ENCODE results near the gene TTYH1.
A peak's percentile ranks its signal among the peaks of the same experiment; 100 is the strongest.
"Not testable (repeated sequence)": the region's sequence is repeated elsewhere in the genome, so short reads cannot be mapped to it uniquely, and the experiment has no call there.

Gene TTYH1

DNA sequence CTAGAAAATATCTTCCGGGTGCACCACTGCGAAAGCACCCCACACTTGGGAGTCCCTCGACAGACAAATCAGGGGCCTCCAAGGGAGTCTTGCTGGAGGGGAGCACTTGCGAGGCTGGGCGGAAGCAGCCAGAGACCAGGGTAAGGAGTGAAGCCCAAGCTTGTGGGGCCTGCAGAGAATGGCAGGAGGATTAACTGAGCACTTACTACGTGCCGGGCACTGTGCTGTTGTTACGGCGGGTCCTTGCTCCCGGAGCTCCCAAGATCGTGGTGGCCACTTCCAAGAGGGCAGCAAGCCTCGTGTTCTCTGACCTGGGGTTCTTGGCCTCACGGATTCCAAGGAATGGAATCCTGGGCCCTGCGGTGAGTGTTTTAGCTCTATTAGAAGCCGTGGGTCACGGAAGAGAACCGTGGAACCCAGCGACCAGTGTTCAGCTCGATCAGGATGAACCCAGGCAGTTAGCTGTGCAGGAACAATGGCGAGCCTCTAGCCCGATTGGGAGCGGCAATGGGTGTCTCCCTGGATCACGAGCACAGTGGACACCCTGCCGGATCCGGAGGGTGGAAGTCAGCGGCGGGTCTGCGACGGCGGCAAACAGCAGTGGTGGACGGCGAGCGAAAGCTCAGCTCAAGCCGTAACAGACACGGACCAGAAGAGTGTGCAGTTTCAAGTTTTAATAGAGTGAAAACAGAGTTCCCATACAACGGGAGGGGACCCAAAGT is 9.6 kb downstream of the TTYH1 start:
- DNase-seq: no peak

DNA sequence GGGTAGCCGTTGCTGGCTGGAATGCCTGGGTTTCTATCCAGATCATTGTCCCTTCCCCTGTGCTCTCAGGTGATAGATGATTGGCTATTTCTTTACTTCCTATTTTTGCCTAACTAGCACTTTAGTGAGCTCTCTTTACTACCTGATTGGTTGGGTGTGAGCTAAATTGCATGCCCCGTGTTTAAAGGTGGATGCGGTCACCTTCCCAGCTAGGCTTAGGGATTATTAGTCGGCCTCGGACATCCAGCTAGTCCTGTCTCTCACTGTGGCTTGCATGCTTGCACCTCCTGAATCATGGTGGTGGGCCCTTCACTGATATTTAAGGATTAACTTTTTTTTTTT is 10.1 kb downstream of the TTYH1 start:
- DNase-seq: no peak

DNA sequence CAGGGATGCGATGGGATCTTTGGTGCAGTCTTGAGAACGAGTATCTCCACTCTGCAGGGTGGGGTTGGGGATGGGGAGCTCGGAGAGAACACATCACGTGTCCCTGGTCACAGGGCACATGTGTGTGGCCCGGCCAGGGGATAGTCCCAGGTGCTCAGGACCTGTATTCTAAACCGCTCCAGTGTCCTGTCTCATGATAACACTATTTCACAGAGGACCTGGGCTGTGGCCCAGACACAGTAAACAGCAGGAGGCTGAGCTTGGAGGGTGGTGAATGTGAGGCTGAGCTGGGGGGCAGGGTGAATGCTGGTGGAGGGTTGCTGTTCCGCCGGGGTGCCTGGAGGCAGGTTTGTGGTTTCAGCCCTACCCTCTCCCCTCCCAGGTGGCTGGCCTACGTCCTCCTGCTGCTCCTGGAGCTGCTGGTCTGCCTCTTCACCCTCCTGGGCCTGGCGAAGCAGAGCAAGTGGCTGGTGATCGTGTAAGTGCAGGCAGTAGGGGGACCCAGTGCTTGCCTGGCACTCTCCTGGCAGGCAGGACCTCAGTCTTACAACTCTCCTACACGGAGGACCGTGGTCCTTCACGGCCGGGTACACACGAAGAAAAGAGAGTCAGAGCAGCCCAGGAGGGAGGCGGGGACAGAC is 11.1 kb downstream of the TTYH1 start:
- no peak for DNase-seq

DNA sequence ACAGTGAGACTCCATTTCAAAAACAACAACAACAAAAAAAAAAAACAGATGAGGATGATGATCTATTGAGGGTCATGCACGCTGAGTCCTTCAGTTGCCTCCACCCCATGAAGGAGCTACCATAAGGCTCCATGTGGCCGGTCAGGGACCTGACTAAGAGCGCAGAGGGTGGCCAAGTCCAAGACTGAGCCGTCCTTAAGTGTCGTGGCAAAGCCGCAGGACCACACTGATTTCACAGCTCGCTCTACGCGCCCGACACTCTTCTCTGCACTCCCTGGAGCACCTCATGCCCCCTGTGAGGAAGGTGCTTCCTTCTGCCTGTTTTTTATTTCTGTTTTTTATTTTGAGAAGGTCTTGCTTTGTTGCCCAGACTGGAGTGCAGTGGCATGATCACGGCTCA is 12.3 kb downstream of the TTYH1 start:
- no peak for DNase-seq

DNA sequence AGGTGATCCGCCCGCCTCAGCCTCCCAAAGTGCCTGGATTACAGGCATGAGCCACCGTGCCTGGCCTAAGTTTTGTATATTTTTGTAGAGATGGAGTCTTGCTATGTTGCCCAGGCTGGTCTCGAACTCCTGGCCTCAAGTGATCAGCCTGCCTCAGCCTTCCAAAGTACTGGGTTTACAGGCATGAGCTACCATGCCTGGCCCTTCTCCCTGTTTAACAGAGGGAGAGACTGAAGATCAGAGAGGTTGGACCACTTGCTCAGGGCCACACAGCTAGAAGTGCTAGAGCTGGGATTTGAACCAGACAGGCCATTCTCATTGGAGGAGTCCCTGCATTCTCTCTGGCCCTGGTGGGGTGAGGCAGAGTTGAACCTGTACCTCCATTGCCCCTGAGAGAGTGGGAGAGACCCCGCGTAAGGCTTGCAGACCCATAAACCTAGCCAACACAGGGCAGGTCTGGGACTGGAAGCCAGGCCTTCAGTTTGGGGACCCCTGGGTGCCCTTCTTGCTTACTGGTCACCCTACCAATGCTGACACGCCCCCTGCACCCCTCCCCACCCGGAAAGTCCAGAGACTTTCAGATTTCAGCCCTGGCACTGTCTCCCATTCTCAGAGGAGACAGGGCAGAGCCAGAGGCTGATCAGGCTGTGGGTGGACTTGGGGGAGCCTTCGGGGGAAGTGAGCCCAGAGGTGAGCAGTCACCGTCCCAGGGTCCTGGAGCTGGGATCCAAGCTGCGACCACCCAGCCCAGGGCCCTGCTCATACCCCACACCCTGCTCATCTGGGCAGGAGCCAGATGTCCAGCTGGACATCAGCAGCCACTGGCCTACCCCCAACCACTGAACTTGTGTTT is 13.3 kb downstream of the TTYH1 start:
- no peak for DNase-seq

DNA sequence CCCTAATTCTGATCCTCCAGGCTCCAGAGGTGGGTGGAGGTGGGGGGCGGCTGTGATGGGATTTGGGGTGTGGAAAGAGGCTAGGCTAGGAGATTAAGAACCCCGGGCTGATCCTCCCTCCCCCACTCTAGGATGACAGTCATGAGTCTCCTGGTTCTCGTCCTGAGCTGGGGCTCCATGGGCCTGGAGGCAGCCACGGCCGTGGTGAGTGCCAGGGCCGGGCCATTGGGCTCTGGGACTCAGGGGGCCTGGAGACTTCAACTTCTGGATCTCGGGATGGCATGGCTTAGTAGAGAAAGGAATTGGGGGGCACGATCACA is 13.9 kb downstream of the TTYH1 start:
- no peak for DNase-seq

DNA sequence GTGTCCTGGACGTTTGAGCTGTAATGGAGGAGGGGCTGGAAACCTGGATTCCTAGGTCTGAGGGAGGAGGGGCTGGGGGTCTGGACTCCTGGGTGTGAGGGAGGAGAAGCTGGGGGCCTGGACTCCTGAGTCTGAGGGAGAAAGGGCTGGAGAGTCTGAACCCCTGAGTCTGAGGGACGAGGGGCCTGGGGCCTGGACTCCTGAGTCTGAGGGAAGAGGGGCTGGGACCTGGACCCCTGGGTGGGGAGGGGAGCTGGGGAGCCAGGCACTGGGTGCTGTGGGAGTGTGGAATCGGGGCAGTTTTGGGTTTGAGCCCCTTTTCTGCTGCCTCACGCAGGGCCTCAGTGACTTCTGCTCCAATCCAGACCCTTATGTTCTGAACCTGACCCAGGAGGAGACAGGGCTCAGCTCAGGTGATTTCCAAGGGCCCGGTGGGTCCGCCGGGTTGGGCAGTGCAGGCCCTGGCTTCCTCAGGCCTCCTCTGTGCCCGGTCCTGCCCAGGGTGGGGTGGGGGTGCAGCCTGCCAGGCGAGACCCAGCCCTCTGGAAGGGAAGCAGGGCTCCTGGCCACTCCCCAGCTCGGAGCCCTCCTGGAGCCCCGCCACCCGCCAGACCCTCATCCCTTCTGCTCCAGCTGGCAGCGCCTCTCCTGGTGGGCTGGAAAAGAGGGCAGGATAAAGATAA is 14.4 kb downstream of the TTYH1 start:
- no peak for DNase-seq

DNA sequence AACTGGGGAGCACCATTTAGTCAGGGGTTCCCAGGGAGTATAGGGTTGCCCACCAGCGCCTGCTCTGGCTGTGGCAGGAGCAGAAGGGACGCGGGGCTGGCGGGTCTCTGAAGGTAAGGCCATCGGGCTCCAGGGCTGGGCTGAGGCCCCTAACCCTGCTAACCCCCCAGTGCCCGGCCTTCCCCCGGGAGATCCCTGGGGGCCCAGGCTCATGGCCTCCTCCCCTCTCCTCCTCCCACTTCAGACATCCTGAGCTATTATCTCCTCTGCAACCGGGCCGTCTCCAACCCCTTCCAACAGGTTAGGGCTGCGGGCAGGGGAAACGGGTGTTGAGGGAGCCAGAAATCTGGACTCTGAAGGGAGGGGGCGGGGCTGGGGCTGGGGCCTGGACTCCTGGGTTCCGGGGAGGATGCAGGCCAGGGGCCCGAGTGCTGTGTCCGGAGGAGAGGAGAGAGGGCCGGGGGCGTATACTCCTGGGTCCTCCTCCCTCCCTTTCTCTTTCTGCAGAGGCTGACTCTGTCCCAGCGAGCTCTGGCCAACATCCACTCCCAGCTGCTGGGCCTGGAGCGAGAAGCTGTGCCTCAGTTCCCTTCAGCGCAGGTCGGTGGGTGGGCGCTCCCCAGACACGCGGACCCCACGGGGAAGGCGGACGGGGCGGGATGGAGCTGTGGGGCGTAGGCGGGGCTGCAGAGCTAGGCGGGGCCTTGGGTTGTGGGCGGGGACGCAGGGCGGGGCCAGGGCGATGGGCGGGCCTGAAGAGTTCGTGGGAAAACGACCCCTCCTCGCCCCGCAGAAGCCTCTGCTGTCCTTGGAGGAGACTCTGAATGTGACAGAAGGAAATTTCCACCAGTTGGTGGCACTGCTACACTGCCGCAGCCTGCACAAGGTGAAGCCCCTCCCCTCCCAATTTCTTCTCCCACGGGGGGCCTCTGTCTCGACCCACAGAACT is 15.3 kb downstream of the TTYH1 start:
- DNase-seq: peak; percentile 37

DNA sequence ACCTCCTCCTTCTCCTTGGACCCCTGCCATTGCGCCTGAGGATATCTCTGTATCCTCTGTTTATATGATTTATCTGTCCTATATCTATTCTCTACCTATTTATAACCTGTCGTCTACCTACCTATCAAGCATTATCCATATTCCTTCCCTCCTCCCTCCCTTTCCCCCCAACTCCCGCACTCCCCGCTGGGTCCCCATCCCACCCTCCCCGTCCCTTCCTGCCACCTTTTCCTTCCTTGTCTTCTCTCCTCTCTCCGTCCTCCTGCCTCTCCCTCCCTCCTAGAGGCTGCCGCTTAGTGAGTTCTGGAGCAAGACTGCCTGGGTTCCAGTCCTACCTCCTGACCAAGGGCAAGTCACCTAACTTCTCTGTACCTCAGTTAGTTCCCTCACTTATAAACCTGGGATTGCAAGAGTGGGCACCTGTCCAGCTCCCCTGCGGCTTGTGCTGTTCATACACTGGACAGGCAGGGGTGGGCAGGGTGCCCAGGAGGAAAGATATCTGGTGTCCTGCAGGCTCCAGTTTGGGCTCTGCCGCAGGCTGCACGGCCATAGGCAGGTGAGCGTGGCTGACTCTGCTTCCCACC is 16.1 kb downstream of the TTYH1 start:
- DNase-seq: peak; percentile 85

DNA sequence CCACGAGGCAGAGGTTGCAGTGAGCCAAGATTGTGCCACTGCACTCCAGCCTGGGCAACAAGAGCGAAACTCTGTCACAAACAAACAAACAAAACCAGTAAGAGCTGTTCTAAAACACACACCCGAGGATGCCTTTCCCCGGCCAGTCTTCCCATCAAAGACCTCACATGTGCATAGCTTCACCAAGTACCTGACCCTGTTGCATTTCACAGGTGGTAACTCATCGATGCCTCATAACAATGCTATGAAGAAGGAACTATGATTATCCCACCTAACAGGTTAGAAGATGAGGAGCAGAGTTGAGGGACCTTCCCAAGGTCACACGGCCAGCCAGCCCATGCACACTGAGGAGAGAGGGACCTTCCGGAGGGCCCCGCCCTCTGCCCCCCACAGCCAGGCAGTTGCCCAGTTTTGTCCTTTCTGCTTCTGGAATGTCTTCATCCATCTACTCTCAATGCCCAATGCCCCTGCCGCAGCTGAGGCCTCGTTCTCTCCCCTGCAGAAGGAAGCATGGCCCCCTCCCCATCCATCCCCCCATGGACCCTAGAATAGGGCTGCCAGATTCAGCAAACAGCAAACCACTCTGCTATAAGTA is 17.0 kb downstream of the TTYH1 start:
- DNase-seq: no peak

DNA sequence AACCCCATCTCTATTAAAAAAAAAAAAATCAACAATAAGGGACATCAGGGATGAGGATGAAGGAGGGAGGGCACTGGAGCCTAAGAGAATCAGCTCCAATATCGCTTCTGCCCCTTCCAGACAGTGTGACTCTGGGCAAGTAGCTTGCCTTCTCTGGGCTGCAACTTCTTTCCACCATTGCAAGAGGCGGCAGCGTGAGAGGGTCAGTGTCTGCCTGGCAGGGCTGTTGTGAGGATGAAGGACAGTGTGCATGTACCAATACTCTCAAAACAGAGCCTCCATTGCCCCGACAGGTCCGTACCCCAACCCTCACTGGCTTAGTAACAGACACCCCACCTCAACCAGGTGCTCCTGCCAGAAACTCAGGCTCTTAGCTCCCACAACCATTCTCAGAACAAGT is 18.4 kb downstream of the TTYH1 start:
- no peak for DNase-seq

DNA sequence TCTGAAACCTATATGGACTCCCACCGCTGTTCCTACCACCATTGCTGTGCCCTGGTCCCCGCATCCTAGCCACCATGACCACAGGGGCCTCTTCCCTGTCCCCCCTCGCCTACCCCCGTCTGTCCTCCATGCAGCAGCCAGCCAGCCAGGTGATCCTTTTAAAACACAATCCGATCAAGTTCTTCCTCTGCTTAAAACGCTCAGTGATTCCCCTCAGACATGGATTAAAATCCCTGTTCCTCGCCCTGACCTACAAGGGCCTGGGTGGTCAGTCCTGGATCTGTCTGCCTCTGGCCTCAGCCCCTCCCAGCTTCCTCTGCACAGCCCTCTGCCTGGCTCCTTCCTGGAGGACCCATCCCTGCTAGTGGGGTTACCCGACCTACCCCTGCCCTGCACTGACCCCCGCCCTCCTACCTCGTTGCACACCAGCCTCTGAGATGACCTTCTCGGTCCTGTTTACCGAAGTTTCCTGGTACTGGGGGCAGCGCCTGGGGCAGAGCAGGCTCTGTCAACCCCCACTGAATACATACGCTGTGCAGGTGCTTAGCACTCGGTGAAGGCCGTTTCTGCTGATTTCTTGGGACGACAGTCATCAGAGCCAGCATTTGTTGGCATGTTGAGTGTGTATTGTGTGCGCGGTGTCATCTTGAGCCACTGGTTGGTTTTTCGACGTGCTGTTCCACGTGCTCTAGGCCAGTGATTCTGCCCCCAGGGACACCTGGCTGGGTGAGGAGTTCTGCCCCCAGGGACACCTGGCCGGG is 19.0 kb downstream of the TTYH1 start:
- peak; percentile 18 for DNase-seq

DNA sequence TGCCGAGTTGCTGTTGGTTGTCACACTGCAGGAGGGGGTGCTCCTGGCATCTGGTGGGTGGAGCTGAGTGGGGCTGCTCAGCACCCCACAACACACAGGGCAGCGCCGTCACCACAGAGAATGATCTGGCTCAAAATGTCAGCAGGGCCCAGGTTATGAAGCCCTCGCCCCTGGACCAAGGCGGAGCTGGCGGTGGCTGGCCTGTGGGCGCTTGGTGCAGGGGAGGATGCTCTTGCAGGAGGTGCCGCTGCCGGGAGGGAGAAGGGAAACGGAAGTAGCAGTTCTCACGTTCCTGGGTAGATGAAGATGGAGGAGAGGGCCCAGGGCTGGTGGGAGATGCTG is 19.6 kb downstream of the TTYH1 start:
- no peak for DNase-seq

DNA sequence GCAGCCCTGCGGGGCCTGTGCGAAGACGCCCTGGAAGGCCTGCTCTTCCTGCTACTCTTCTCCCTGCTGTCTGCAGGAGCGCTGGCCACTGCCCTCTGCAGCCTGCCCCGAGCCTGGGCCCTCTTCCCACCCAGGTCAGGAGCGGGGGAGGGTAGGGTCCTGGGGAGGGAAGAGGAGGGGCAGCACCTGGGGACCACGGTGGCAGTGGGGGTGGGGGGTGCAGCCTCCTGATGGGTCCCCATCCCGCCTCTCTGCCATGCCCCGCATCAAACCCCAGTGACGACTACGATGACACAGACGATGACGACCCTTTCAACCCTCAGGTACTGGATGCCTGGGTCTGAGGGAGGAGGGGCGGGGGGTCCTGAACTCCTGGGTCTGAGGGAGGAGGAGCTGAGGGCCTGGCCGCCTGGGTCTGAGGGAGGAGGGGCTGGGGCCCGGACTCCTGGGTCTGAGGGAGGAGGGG is 20.3 kb downstream of the TTYH1 start:
- no peak for DNase-seq

DNA sequence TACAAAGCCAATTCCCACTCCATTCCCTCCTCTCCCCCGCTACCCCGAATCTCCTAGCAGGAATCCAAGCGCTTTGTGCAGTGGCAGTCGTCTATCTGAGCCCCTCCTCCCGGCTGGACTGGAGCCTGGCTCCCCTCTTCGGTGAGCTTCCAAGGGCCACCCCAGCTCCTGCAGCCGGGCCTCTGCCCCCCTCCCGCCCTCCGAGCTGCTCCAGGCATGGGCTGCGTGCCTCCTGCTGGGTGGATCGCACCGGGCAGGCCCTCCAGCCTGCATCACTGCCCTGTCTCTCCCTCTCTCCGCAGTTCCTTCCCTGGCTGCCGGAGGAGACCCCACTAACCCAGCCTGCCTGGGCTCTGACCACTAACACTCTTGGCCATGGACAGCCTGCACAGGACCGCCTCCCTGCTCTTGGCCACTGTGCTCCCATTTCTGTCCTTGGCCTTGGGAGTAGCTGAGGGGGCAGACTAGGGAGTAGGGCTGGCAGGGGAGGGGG is 20.8 kb downstream of the TTYH1 start:
- DNase-seq: no peak

DNA sequence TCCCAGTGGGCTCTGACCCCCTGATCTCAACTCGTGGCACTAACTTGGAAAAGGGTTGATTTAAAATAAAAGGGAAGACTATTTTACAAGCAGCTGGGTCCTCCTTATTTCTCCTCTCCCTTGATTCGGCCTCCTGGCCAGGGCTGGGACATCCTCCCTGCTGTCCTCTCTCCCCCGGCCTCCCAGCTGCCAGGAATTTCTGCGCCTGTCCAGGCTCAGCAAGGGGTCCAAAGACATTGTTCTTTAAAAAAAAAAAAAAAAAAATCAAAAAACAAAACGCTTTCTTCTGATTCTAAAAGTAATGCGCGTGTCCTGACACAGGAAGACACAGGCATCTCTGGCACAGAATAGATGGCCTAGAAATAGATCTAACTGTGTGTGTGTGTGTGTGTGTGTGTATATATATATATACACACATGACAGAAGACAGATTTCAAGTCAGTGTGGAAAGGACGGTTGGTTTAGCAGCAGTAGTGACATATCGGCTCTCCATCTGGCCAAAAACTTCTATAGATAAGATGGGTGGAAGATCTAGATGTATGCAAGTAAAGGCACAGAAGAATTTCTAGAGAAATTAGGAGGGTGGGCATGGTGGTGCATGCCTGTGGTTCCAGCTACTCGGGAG is 21.5 kb downstream of the TTYH1 start:
- no peak for DNase-seq

DNA sequence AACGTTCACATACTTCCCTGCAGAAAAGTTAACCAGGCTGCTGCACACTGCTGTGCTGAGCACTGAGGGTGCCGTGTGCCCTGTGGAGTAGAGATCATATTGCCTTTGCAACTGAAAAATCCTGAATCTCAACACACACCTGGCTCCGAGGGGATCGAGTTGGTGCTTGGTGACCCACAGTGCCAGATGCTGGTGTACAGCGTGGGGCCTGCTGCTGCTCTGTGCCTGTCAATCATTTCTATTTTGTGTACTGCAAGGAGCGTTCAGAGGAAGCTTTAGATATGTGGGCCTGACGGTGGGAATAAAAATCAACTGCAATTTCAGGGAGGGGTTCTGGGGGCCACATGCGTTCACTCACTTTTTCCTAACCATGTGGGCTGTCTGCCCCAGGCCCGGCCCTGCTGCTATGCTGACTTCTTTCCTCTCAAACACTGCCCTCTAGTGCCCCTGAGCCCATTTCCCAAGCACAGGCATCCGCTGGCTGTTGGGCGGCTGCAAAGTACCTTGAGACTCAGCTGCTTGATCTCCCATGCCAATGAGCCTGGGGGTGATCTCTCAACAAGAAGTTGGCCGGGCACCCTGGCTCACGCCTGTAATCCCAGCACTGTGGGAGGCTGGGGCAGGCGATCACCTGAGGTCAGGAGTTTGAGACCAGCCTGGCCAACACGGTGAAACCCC is 24.0 kb downstream of the TTYH1 start:
- DNase-seq: no peak

DNA sequence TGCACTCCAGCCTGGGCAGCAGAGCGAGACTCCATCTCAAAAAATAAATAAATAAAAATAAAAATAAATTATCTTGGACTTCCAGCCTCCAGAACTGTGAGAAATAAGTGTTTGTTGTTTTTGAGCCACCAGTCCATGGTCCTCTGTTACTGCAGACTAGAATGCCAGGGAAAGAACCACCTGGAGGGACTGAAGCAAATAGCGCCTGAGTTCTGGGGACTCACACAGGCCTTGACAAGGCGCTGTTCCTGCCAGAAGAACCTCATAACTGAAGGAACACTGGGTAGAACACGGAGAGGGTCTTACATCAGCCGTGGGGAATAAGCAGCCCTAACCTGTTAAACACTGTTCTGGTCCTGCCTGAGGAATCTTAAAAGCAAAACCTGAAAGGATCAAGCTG is 25.4 kb downstream of the TTYH1 start:
- no peak for DNase-seq

DNA sequence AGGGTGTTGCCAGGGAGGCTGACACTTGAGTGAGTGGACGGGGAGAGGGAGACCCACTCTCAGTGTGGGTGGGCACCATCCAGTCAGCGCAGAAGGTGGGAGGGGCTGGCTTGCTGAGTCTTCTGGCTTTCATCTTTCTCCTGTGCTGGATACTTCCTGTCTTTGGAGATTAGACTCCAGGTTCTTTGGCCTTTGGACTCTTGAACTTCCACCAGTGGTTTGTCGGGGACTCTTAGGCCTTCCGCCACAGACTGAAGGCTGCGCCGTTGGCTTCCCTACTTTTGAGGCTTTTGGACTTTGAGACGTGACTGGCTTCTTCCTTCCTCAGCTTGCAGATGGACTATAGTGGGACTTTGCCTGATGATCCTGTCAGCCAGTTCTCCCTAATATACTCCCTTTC is 29.5 kb downstream of the TTYH1 start:
- no peak for DNase-seq

DNA sequence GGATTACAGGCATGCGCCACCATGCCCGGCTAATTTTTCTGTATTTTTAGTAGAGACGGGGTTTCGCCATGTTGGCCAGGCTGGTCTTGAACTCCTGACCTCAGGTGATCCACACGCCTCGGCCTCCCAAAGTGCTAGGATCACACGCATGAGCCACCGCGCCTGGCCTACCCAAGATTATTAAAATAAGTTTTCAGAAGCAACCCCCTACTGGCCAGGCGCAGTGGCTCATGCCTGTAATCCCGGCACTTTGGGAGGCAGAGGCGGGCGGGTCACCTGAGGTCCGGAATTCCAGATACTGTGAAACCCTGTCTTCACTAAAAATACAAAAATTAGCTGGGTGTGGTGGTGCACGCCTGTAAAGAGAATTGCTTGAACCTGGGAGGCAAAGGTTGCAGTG is 31.1 kb downstream of the TTYH1 start:
- DNase-seq: not testable (repeated sequence)

Measured in COR-L47 (cell line).